ENCODE measurements around the gene SFT2D3. TPM values are rescaled to one million over a fixed set of nuclear protein-coding genes. Genes with fewer than 3 reads are reported as not detected.

The SFT2D3 gene
- total RNA-seq, 1 experiment from 2014 or later: 4.1 TPM

- TF ChIP-seq, protein P1, sequence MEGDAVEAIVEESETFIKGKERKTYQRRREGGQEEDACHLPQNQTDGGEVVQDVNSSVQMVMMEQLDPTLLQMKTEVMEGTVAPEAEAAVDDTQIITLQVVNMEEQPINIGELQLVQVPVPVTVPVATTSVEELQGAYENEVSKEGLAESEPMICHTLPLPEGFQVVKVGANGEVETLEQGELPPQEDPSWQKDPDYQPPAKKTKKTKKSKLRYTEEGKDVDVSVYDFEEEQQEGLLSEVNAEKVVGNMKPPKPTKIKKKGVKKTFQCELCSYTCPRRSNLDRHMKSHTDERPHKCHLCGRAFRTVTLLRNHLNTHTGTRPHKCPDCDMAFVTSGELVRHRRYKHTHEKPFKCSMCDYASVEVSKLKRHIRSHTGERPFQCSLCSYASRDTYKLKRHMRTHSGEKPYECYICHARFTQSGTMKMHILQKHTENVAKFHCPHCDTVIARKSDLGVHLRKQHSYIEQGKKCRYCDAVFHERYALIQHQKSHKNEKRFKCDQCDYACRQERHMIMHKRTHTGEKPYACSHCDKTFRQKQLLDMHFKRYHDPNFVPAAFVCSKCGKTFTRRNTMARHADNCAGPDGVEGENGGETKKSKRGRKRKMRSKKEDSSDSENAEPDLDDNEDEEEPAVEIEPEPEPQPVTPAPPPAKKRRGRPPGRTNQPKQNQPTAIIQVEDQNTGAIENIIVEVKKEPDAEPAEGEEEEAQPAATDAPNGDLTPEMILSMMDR (IDR thresholded peaks at IDR 0.05; ENCODE audit: unreplicated experiment): no peak
- Mint-ChIP-seq H3K4me3 (ENCODE audit: unreplicated experiment) (no peak overlapping the region), H3K27ac (ENCODE audit: low read depth, unreplicated experiment) (peak overlapping the region; percentile 82), H3K9me3 (ENCODE audit: unreplicated experiment) (no peaks in the 10 kb centered on the region), H3K36me3 (ENCODE audit: insufficient read depth, unreplicated experiment) (peaks cover 53% of the 10 kb centered on the region), H3K4me1 (ENCODE audit: insufficient read depth, unreplicated experiment) (peaks cover 10% of the 10 kb centered on the region), H3K27me3 (ENCODE audit: insufficient read depth, unreplicated experiment) (no peaks in the 10 kb centered on the region)
- intact Hi-C loops (cut with micrococcal nuclease): no loop called here
- ChIA-PET POLR2A (interaction anchor here (0.7 to 1.9 kb wide), 2 partner anchors 21 to 407 kb away, joined by 4 read pairs; no protein-coding TSS in a partner anchor), CTCF (no interaction called here)
- DNase-seq (ENCODE audit: unreplicated experiment): no peak
- BruUV-seq (replicated peaks): no TSS peak
Observed at GRCh38 chr2:127722807-127723206, 21.5 kb downstream of the SFT2D3 start.

GRCh38 chr2:127726158-127726880, 25.0 kb downstream of the SFT2D3 start:
- H3K4me3 Mint-ChIP-seq (ENCODE audit: unreplicated experiment): no peak overlapping the region
- H3K27me3 Mint-ChIP-seq (ENCODE audit: insufficient read depth, unreplicated experiment): no peaks in the 10 kb centered on the region
- no peak overlapping the region for H3K27ac Mint-ChIP-seq (ENCODE audit: low read depth, unreplicated experiment)
- TF ChIP-seq, protein P1 (IDR thresholded peaks at IDR 0.05; ENCODE audit: unreplicated experiment): no peak
- intact Hi-C loops (cut with micrococcal nuclease): no loop called here
- H3K4me1 Mint-ChIP-seq (ENCODE audit: insufficient read depth, unreplicated experiment): peaks cover 10% of the 10 kb centered on the region
- peaks cover 38% of the 10 kb centered on the region for H3K36me3 Mint-ChIP-seq (ENCODE audit: insufficient read depth, unreplicated experiment)
- ChIA-PET POLR2A (interaction anchor here (1.0 to 2.6 kb wide), 3 partner anchors 8 to 44 kb away, joined by 3 to 12 read pairs (median 3); no protein-coding TSS in a partner anchor), CTCF (no interaction called here)
- no peaks in the 10 kb centered on the region for H3K9me3 Mint-ChIP-seq (ENCODE audit: unreplicated experiment)
- DNase-seq (ENCODE audit: unreplicated experiment): no peak
- no TSS peak for BruUV-seq (replicated peaks)

GRCh38 chr2:127733113-127733815, 32.0 kb downstream of the SFT2D3 start:
- Mint-ChIP-seq H3K4me3 (ENCODE audit: unreplicated experiment) (no peak overlapping the region), H3K4me1 (ENCODE audit: insufficient read depth, unreplicated experiment) (peaks cover 11% of the 10 kb centered on the region), H3K36me3 (ENCODE audit: insufficient read depth, unreplicated experiment) (peaks cover 29% of the 10 kb centered on the region), H3K27me3 (ENCODE audit: insufficient read depth, unreplicated experiment) (no peaks in the 10 kb centered on the region), H3K9me3 (ENCODE audit: unreplicated experiment) (no peaks in the 10 kb centered on the region), H3K27ac (ENCODE audit: low read depth, unreplicated experiment) (no peak overlapping the region)
- intact Hi-C loops (cut with micrococcal nuclease): no loop called here
- DNase-seq (ENCODE audit: unreplicated experiment): no peak
- BruUV-seq (replicated peaks): no TSS peak
- POLR2A ChIA-PET: no interaction called here
- CTCF ChIA-PET: no interaction called here
- TF ChIP-seq, protein P1 (IDR thresholded peaks at IDR 0.05; ENCODE audit: unreplicated experiment): no peak

- Mint-ChIP-seq H3K4me3 (ENCODE audit: unreplicated experiment) (no peak overlapping the region), H3K27me3 (ENCODE audit: insufficient read depth, unreplicated experiment) (no peaks in the 10 kb centered on the region), H3K36me3 (ENCODE audit: insufficient read depth, unreplicated experiment) (peaks cover 36% of the 10 kb centered on the region), H3K4me1 (ENCODE audit: insufficient read depth, unreplicated experiment) (peaks cover 11% of the 10 kb centered on the region), H3K27ac (ENCODE audit: low read depth, unreplicated experiment) (no peak overlapping the region), H3K9me3 (ENCODE audit: unreplicated experiment) (no peaks in the 10 kb centered on the region)
- intact Hi-C loops (cut with micrococcal nuclease): no loop called here
- TF ChIP-seq, protein P1 (IDR thresholded peaks at IDR 0.05; ENCODE audit: unreplicated experiment): no peak
- CTCF ChIA-PET: interaction anchor here (0.7 to 1.3 kb wide), 2 partner anchors 21 to 125 kb away, joined by 3 to 4 read pairs; no protein-coding TSS in a partner anchor
- POLR2A ChIA-PET: interaction anchor here (0.6 to 1.9 kb wide), 4 partner anchors 9 to 183 kb away, joined by 3 to 12 read pairs (median 4); no protein-coding TSS in a partner anchor
- DNase-seq (ENCODE audit: unreplicated experiment): no peak
- BruUV-seq (replicated peaks): no TSS peak
Observed at GRCh38 chr2:127733816-127734537, 32.7 kb downstream of the SFT2D3 start.
